ENCODE data around the gene MYH15. TPM values are rescaled to one million over a fixed set of nuclear protein-coding genes. Genes with fewer than 3 reads are reported as not detected.

The MYH15 gene
- total and polyA plus RNA-seq, 2 of the 8 experiments (the other 6 are each of a cell fraction or from before 2014, with no cell fraction given) = under 0.01 TPM; not detected in 1

GRCh38 chr3:108554229-108554628 lies 43.8 kb upstream of the MYH15 start:
- Histone ChIP-seq H4K5ac (ENCODE audit: insufficient read length, low read depth, low read length) (no peak overlapping the region), H4K91ac (replicated peaks; ENCODE audit: insufficient read length, low read length) (no peak overlapping the region), H4K8ac (ENCODE audit: extremely low read depth, insufficient read depth, low read length) (no peak overlapping the region), H3K56ac (replicated peaks; ENCODE audit: insufficient read length, low read depth, low read length) (no peak overlapping the region), H3K27me3 (replicated peaks in 1 of 4; ENCODE audit: control insufficient read depth in 3 of 4, extremely low read depth in 1 of 4, insufficient read depth in 3 of 4, low read length in 3 of 4) (no peaks in the 10 kb centered on the region), H3K4me2 (ENCODE audit: insufficient read depth in 1 of 2, low read depth in 2 of 2, low read length in 2 of 2) (no peak overlapping the region), H3K79me1 (ENCODE audit: low read depth, low read length) (no peaks in the 10 kb centered on the region), H2BK12ac (ENCODE audit: low read depth, low read length) (no peak overlapping the region), H3K27ac (ENCODE audit: low read depth, low read length) (no peak overlapping the region), H3K14ac (ENCODE audit: insufficient read length) (no peak overlapping the region), H3K9ac (replicated peaks in 1 of 4; ENCODE audit: extremely low read depth in 1 of 4, low read depth in 3 of 4, low read length in 3 of 4) (no peak overlapping the region), H3K18ac (ENCODE audit: extremely low read depth, low read length) (no peak overlapping the region), H3K9me3 (ENCODE audit: insufficient read depth in 2 of 2, low read depth in 1 of 2, low read length in 1 of 2) (no peaks in the 10 kb centered on the region), H3K4ac (replicated peaks; ENCODE audit: insufficient read length, low read depth, low read length) (no peak overlapping the region), H3K36me3 (ENCODE audit: control insufficient read depth in 2 of 4, insufficient read depth in 4 of 4, low read length in 3 of 4) (peaks cover 0 to 65% (median 17%) of the 10 kb centered on the region in 4 experiments), H2AK5ac (ENCODE audit: low read depth, low read length) (no peak overlapping the region), H3K79me2 (ENCODE audit: control insufficient read depth in 1 of 2, insufficient read depth in 2 of 2, low read length in 2 of 2) (no peaks in the 10 kb centered on the region), H3K23me2 (ENCODE audit: low read depth, low read length) (no peaks in the 10 kb centered on the region), H2AFZ (ENCODE audit: low read length) (no peak overlapping the region), H3K4me1 (replicated peaks in 1 of 4; ENCODE audit: control insufficient read depth in 3 of 4, insufficient read depth in 4 of 4, low read length in 3 of 4) (no peaks in the 10 kb centered on the region), H2BK15ac (ENCODE audit: low read length) (no peak overlapping the region), H2BK120ac (replicated peaks; ENCODE audit: low read depth, low read length) (no peak overlapping the region), H3K4me3 (ENCODE audit: extremely low read depth in 1 of 4, insufficient read depth in 2 of 4, low read depth in 3 of 4, low read length in 4 of 4) (no peak overlapping the region), H4K20me1 (replicated peaks in 1 of 2; ENCODE audit: control insufficient read depth in 1 of 2, insufficient read depth in 2 of 2, low read length in 2 of 2) (no peaks in the 10 kb centered on the region), H2BK20ac (ENCODE audit: low read length) (no peak overlapping the region), H2BK5ac (ENCODE audit: low read depth, low read length) (no peak overlapping the region), H3K23ac (ENCODE audit: insufficient read length) (no peak overlapping the region)
- FAIRE-seq (no peak), DNase-seq (ENCODE audit: low read depth in 1 of 2, low spot score in 2 of 2) (no peak)
- TF ChIP-seq MAFK (IDR thresholded peaks at IDR 0.05; ENCODE audit: low read depth, low read length) (no peak), JUND (IDR thresholded peaks at IDR 0.05; ENCODE audit: low read length) (no peak), ASH2L (IDR thresholded peaks at IDR 0.05; ENCODE audit: low read length) (no peak)
- ChIA-PET CTCF (ENCODE audit: partially characterized antibody) (interaction anchor here (0.6 to 5.3 kb wide), 10 partner anchors 10 to 930 kb away, joined by 3 to 91 read pairs (median 8); no protein-coding TSS in a partner anchor), POLR2A (ENCODE audit: partially characterized antibody) (no interaction called here)
